Erythroblast (primary cell): ENCODE results near the gene CHCHD3.

Source experiments
- GATA1 ChIP-seq: IDR thresholded peaks from 2 replicates; pipeline ENCODE4 v1.6.1; 2011; ENCODE audit warnings: low read depth, mild to moderate bottlenecking, control low read depth, low read length, moderate library complexity
- POLR2A ChIP-seq: IDR thresholded peaks from 2 replicates; pipeline ENCODE4 v1.6.1; 2011; ENCODE audit warnings: mild to moderate bottlenecking, low read length

- TF ChIP-seq POLR2A: no peak
- no peak for TF ChIP-seq GATA1
Observed at GRCh38 chr7:132856416-132856815, 225.5 kb downstream of the CHCHD3 start.
